NCI-H1105 treated with DMSO at 0.1 percent for 48 hours (cell line): ENCODE measurements around the gene MGST3.
"Not testable (repeated sequence)": the region's sequence is repeated elsewhere in the genome, so short reads cannot be mapped to it uniquely, and the experiment has no call there.

ENCODE experiments used
- DNase-seq: peaks from one replicate; lab custom pipeline; 2025; lab: John Stamatoyannopoulos, UW

MGST3 gene

GRCh38 chr1:165629151-165629550, 1.9 kb upstream of the MGST3 start:
- no peak for DNase-seq

GRCh38 chr1:165629848-165630628, 996 bp upstream of the MGST3 start:
- DNase-seq = peak; percentile 86

GRCh38 chr1:165631342-165632151, 513 bp downstream of the MGST3 start:
- DNase-seq = peak; percentile 53

- no peak for DNase-seq
Observed at GRCh38 chr1:165632152-165632469, 1.1 kb downstream of the MGST3 start.

GRCh38 chr1:165632491-165632890, 1.5 kb downstream of the MGST3 start:
- no peak for DNase-seq

- no peak for DNase-seq
Observed at GRCh38 chr1:165633614-165634013, 2.6 kb downstream of the MGST3 start.

- no peak for DNase-seq
Observed at GRCh38 chr1:165634154-165634921, 3.3 kb downstream of the MGST3 start.

- DNase-seq = no peak
Observed at GRCh38 chr1:165635329-165635728, 4.3 kb downstream of the MGST3 start.

- no peak for DNase-seq
Observed at GRCh38 chr1:165635823-165636222, 4.8 kb downstream of the MGST3 start.

- no peak for DNase-seq
Observed at GRCh38 chr1:165637427-165637826, 6.4 kb downstream of the MGST3 start.

GRCh38 chr1:165638211-165638610, 7.2 kb downstream of the MGST3 start:
- DNase-seq = not testable (repeated sequence)

- no peak for DNase-seq
Observed at GRCh38 chr1:165639821-165640623, 9.0 kb downstream of the MGST3 start.

- DNase-seq = no peak
Observed at GRCh38 chr1:165641231-165641987, 10.4 kb downstream of the MGST3 start.

GRCh38 chr1:165644064-165644735, 13.2 kb downstream of the MGST3 start:
- no peak for DNase-seq

- no peak for DNase-seq
Observed at GRCh38 chr1:165645654-165646366, 14.8 kb downstream of the MGST3 start.

GRCh38 chr1:165647517-165647916, 16.5 kb downstream of the MGST3 start:
- no peak for DNase-seq

GRCh38 chr1:165647970-165648369, 16.9 kb downstream of the MGST3 start:
- no peak for DNase-seq

- DNase-seq = no peak
Observed at GRCh38 chr1:165648919-165649572, 18.0 kb downstream of the MGST3 start.

- DNase-seq = no peak
Observed at GRCh38 chr1:165650981-165651625, 20.1 kb downstream of the MGST3 start.
